22Rv1 (cell line): Measurements from ENCODE around the gene DNAAF3.

Experiments used
- CTCF ChIP-seq: fragments of 450-650 bp; IDR thresholded peaks from 2 replicates; pipeline ENCODE4 v1.5.1; 2017; ENCODE audit warnings: mild to moderate bottlenecking
- ZFX ChIP-seq: fragments of 450-650 bp; IDR thresholded peaks from 2 replicates; pipeline ENCODE4 v1.6.1; 2017; ENCODE audit warnings: antibody characterized with exemption, borderline replicate concordance

- no peak for TF ChIP-seq CTCF
- no peak for TF ChIP-seq ZFX
Measured at GRCh38 chr19:55160986-55161365, 5.4 kb downstream of the DNAAF3 start.
